ENCODE results near the gene PIAS4. TPM values are rescaled to one million over a fixed set of nuclear protein-coding genes. Genes with fewer than 3 reads are reported as not detected.

Gene PIAS4
- total and polyA plus RNA-seq, 2 of the 13 experiments (the other 11 are each of a cell fraction or from before 2014, with no cell fraction given), result 9.0 to 20.1 TPM

DNA sequence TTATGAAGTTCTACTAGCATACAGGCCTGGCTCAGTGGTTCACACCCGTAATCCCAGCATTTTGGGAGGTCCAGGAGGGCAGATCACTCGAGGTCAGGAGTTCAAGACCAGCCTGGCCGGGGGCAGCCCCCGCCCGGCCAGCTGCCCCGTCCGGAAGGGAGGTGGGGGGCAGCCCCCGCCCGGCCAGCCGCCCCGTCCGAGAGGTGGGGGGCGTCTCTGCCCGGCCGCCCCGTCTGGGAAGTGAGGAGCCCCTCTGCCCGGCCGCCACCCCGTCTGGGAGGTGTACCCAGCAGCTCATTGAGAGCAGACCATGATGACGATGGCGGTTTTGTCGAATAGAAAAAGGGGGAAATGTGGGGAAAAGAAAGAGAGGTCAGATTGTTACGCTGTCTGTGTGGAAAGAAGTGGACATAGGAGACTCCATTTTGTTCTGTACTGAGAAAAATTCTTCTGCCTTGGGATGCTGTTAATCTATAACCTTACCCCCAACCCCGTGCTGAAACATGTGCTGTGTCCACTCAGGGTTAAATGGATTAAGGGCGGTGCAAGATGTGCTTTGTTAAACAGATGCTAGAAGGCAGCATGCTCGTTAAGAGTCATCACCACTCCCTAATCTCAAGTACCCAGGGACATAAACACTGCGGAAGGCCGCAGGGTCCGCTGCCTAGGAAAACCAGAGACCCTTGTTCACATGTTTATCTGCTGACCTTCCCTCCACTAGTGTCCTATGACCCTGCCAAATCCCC, 8.7 kb upstream of the PIAS4 start (continued):
- TF ChIP-seq GABPB1 (CRISPR knock-in tag; IDR thresholded peaks at IDR 0.05) (peak; percentile 15; the same call in 1 of the 2 replicates), PITX1 (CRISPR knock-in tag; IDR thresholded peaks at IDR 0.05) (0 out of 2 replicates have a peak, but pooled peaks have one; percentile 43), GATAD2A (CRISPR knock-in tag; IDR thresholded peaks at IDR 0.05) (0 out of 2 replicates have a peak, but pooled peaks have one; percentile 27), ADNP (CRISPR knock-in tag; IDR thresholded peaks at IDR 0.05) (0 out of 2 replicates have a peak, but pooled peaks have one; percentile 12), RARA (CRISPR knock-in tag; IDR thresholded peaks at IDR 0.05) (0 out of 2 replicates have a peak, but pooled peaks have one; percentile 23), SALL1 (CRISPR knock-in tag; IDR thresholded peaks at IDR 0.05) (peak; percentile 27; the same call in 1 of the 2 replicates), KAT7 (CRISPR knock-in tag; IDR thresholded peaks at IDR 0.05; ENCODE audit: borderline replicate concordance) (0 out of 2 replicates have a peak, but pooled peaks have one; percentile 40), ZNF652 (CRISPR knock-in tag; IDR thresholded peaks at IDR 0.05; ENCODE audit: borderline replicate concordance, low read depth) (peak; percentile 87), MIXL1 (CRISPR knock-in tag; IDR thresholded peaks at IDR 0.05) (0 out of 2 replicates have a peak, but pooled peaks have one; percentile 45), FOXC1 (CRISPR knock-in tag; IDR thresholded peaks at IDR 0.05; ENCODE audit: borderline replicate concordance) (0 out of 2 replicates have a peak, but pooled peaks have one; percentile 20)
- TF ChIP-seq, protein P1, sequence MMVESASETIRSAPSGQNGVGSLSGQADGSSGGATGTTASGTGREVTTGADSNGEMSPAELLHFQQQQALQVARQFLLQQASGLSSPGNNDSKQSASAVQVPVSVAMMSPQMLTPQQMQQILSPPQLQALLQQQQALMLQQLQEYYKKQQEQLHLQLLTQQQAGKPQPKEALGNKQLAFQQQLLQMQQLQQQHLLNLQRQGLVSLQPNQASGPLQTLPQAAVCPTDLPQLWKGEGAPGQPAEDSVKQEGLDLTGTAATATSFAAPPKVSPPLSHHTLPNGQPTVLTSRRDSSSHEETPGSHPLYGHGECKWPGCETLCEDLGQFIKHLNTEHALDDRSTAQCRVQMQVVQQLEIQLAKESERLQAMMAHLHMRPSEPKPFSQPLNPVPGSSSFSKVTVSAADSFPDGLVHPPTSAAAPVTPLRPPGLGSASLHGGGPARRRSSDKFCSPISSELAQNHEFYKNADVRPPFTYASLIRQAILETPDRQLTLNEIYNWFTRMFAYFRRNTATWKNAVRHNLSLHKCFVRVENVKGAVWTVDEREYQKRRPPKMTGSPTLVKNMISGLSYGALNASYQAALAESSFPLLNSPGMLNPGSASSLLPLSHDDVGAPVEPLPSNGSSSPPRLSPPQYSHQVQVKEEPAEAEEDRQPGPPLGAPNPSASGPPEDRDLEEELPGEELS (CRISPR knock-in tag; IDR thresholded peaks at IDR 0.05), result 0 out of 2 replicates have a peak, but pooled peaks have one; percentile 12
- TF ChIP-seq, protein P2, sequence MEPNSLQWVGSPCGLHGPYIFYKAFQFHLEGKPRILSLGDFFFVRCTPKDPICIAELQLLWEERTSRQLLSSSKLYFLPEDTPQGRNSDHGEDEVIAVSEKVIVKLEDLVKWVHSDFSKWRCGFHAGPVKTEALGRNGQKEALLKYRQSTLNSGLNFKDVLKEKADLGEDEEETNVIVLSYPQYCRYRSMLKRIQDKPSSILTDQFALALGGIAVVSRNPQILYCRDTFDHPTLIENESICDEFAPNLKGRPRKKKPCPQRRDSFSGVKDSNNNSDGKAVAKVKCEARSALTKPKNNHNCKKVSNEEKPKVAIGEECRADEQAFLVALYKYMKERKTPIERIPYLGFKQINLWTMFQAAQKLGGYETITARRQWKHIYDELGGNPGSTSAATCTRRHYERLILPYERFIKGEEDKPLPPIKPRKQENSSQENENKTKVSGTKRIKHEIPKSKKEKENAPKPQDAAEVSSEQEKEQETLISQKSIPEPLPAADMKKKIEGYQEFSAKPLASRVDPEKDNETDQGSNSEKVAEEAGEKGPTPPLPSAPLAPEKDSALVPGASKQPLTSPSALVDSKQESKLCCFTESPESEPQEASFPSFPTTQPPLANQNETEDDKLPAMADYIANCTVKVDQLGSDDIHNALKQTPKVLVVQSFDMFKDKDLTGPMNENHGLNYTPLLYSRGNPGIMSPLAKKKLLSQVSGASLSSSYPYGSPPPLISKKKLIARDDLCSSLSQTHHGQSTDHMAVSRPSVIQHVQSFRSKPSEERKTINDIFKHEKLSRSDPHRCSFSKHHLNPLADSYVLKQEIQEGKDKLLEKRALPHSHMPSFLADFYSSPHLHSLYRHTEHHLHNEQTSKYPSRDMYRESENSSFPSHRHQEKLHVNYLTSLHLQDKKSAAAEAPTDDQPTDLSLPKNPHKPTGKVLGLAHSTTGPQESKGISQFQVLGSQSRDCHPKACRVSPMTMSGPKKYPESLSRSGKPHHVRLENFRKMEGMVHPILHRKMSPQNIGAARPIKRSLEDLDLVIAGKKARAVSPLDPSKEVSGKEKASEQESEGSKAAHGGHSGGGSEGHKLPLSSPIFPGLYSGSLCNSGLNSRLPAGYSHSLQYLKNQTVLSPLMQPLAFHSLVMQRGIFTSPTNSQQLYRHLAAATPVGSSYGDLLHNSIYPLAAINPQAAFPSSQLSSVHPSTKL (CRISPR knock-in tag; IDR thresholded peaks at IDR 0.05), result peak; percentile 44; the same call in 1 of the 2 replicates
- TF ChIP-seq, protein P3, sequence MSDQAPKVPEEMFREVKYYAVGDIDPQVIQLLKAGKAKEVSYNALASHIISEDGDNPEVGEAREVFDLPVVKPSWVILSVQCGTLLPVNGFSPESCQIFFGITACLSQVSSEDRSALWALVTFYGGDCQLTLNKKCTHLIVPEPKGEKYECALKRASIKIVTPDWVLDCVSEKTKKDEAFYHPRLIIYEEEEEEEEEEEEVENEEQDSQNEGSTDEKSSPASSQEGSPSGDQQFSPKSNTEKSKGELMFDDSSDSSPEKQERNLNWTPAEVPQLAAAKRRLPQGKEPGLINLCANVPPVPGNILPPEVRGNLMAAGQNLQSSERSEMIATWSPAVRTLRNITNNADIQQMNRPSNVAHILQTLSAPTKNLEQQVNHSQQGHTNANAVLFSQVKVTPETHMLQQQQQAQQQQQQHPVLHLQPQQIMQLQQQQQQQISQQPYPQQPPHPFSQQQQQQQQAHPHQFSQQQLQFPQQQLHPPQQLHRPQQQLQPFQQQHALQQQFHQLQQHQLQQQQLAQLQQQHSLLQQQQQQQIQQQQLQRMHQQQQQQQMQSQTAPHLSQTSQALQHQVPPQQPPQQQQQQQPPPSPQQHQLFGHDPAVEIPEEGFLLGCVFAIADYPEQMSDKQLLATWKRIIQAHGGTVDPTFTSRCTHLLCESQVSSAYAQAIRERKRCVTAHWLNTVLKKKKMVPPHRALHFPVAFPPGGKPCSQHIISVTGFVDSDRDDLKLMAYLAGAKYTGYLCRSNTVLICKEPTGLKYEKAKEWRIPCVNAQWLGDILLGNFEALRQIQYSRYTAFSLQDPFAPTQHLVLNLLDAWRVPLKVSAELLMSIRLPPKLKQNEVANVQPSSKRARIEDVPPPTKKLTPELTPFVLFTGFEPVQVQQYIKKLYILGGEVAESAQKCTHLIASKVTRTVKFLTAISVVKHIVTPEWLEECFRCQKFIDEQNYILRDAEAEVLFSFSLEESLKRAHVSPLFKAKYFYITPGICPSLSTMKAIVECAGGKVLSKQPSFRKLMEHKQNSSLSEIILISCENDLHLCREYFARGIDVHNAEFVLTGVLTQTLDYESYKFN (CRISPR knock-in tag; conservative IDR thresholded peaks at IDR 0.05), result peak; percentile 23; the same call in 1 of the 2 replicates
- TF ChIP-seq, protein P4, sequence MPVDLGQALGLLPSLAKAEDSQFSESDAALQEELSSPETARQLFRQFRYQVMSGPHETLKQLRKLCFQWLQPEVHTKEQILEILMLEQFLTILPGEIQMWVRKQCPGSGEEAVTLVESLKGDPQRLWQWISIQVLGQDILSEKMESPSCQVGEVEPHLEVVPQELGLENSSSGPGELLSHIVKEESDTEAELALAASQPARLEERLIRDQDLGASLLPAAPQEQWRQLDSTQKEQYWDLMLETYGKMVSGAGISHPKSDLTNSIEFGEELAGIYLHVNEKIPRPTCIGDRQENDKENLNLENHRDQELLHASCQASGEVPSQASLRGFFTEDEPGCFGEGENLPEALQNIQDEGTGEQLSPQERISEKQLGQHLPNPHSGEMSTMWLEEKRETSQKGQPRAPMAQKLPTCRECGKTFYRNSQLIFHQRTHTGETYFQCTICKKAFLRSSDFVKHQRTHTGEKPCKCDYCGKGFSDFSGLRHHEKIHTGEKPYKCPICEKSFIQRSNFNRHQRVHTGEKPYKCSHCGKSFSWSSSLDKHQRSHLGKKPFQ (CRISPR knock-in tag; IDR thresholded peaks at IDR 0.05; ENCODE audit: insufficient replicate concordance), result peak; percentile 29
- TF ChIP-seq, protein P5, sequence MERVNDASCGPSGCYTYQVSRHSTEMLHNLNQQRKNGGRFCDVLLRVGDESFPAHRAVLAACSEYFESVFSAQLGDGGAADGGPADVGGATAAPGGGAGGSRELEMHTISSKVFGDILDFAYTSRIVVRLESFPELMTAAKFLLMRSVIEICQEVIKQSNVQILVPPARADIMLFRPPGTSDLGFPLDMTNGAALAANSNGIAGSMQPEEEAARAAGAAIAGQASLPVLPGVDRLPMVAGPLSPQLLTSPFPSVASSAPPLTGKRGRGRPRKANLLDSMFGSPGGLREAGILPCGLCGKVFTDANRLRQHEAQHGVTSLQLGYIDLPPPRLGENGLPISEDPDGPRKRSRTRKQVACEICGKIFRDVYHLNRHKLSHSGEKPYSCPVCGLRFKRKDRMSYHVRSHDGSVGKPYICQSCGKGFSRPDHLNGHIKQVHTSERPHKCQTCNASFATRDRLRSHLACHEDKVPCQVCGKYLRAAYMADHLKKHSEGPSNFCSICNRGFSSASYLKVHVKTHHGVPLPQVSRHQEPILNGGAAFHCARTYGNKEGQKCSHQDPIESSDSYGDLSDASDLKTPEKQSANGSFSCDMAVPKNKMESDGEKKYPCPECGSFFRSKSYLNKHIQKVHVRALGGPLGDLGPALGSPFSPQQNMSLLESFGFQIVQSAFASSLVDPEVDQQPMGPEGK (CRISPR knock-in tag; IDR thresholded peaks at IDR 0.05), result peak; percentile 63

Data from HepG2 (cell line).